Glutamatergic neuron (in vitro differentiated cells): Measurements from ENCODE around the gene IFNAR1. TPM values are rescaled to one million over a fixed set of nuclear protein-coding genes. Genes with fewer than 3 reads are reported as not detected.

Experiments used
- DNase-seq: peaks from one replicate; pipeline ENCODE4 v3.0.0; 2022
- H3K27ac Mint-ChIP-seq: one replicate; pipeline ENCODE4 v1.8.0; 2020; ENCODE audit warnings: mild to moderate bottlenecking, mixed read lengths, inconsistent platforms; ENCODE audit not compliant: unreplicated experiment
- H3K27me3 Mint-ChIP-seq: one replicate; pipeline ENCODE4 v1.8.0; 2020; ENCODE audit warnings: mild to moderate bottlenecking, moderate library complexity, mixed read lengths, inconsistent platforms; ENCODE audit not compliant: unreplicated experiment
- H3K36me3 Mint-ChIP-seq: one replicate; pipeline ENCODE4 v1.8.0; 2020; ENCODE audit warnings: mild to moderate bottlenecking, mixed read lengths, inconsistent platforms; ENCODE audit not compliant: unreplicated experiment
- H3K4me1 Mint-ChIP-seq: one replicate; pipeline ENCODE4 v1.8.0; 2020; ENCODE audit warnings: mild to moderate bottlenecking, low read depth, mixed read lengths, inconsistent platforms; ENCODE audit not compliant: unreplicated experiment
- H3K4me3 Mint-ChIP-seq: one replicate; pipeline ENCODE4 v1.8.0; 2020; ENCODE audit warnings: mild to moderate bottlenecking, mixed read lengths, inconsistent platforms; ENCODE audit not compliant: unreplicated experiment
- H3K9me3 Mint-ChIP-seq: one replicate; pipeline ENCODE4 v1.8.0; 2020; ENCODE audit warnings: mild to moderate bottlenecking, moderate library complexity, mixed read lengths, inconsistent platforms; ENCODE audit not compliant: unreplicated experiment
- CTCF ChIP-seq: fragments of 200-600 bp; sonication (generic); IDR thresholded peaks from one replicate; pipeline ENCODE4 v1.5.0; 2021; ENCODE audit not compliant: partially characterized antibody, unreplicated experiment
- total RNA-seq: library from RNA; stranded (reverse); fragmentation: NEBNext Ultra II Directional; extraction: Animal tissue kit (Norgen Biotek cat#: 25700); gene quantifications from one replicate; pipeline ENCODE4 v1.2.1, GENCODE V29; 2021; ENCODE audit not compliant: unreplicated experiment

Gene IFNAR1
- total RNA-seq, 1 donor from 2014 or later, result 17.7 TPM

GRCh38 chr21:33368124-33368523, 43.4 kb downstream of the IFNAR1 start:
- no peak overlapping the region for H3K4me3 Mint-ChIP-seq
- DNase-seq, result no peak
- peaks cover 16% of the 10 kb centered on the region for H3K9me3 Mint-ChIP-seq
- no peak for TF ChIP-seq CTCF
- H3K4me1 Mint-ChIP-seq, result no peaks in the 10 kb centered on the region
- no peak overlapping the region for H3K27ac Mint-ChIP-seq
- peaks cover 12% of the 10 kb centered on the region for H3K36me3 Mint-ChIP-seq
- H3K27me3 Mint-ChIP-seq, result peaks cover 1% of the 10 kb centered on the region

- H3K36me3 Mint-ChIP-seq, result peaks cover 12% of the 10 kb centered on the region
- H3K9me3 Mint-ChIP-seq, result peaks cover 16% of the 10 kb centered on the region
- H3K27me3 Mint-ChIP-seq, result peaks cover 1% of the 10 kb centered on the region
- DNase-seq, result no peak
- no peaks in the 10 kb centered on the region for H3K4me1 Mint-ChIP-seq
- no peak overlapping the region for H3K4me3 Mint-ChIP-seq
- H3K27ac Mint-ChIP-seq, result no peak overlapping the region
- no peak for TF ChIP-seq CTCF
Observed at GRCh38 chr21:33368576-33368975, 43.8 kb downstream of the IFNAR1 start.

GRCh38 chr21:33369586-33369985, 44.8 kb downstream of the IFNAR1 start:
- Mint-ChIP-seq H3K27ac (no peak overlapping the region), H3K4me3 (no peak overlapping the region), H3K27me3 (peaks cover 1% of the 10 kb centered on the region), H3K9me3 (peaks cover 16% of the 10 kb centered on the region), H3K36me3 (peaks cover 12% of the 10 kb centered on the region), H3K4me1 (no peaks in the 10 kb centered on the region)
- no peak for DNase-seq
- no peak for TF ChIP-seq CTCF

- Mint-ChIP-seq H3K27me3 (peaks cover 1% of the 10 kb centered on the region), H3K36me3 (peaks cover 12% of the 10 kb centered on the region), H3K4me1 (no peaks in the 10 kb centered on the region), H3K27ac (no peak overlapping the region), H3K4me3 (no peak overlapping the region), H3K9me3 (peaks cover 16% of the 10 kb centered on the region)
- TF ChIP-seq CTCF, result no peak
- no peak for DNase-seq
Observed at GRCh38 chr21:33370305-33370704, 45.5 kb downstream of the IFNAR1 start.

- peaks cover 13% of the 10 kb centered on the region for H3K9me3 Mint-ChIP-seq
- H3K36me3 Mint-ChIP-seq, result peaks cover 12% of the 10 kb centered on the region
- no peak overlapping the region for H3K4me3 Mint-ChIP-seq
- H3K4me1 Mint-ChIP-seq, result no peaks in the 10 kb centered on the region
- TF ChIP-seq CTCF, result no peak
- peaks cover 1% of the 10 kb centered on the region for H3K27me3 Mint-ChIP-seq
- DNase-seq, result no peak
- no peak overlapping the region for H3K27ac Mint-ChIP-seq
Observed at GRCh38 chr21:33371366-33371765, 46.6 kb downstream of the IFNAR1 start.
